ENCODE data around the gene ST8SIA5.

- no peak for TF ChIP-seq EZH2 (IDR thresholded peaks at IDR 0.05; ENCODE audit: borderline replicate concordance, low read length)
- no peak for TF ChIP-seq CTCF (IDR thresholded peaks at IDR 0.05; ENCODE audit: low read length)
Measured at GRCh38 chr18:46736135-46736534, 20.7 kb downstream of the ST8SIA5 start.

Measured in OCI-LY1 (cell line).